Placental epithelial cell (primary cell): Measurements from ENCODE around the gene FOXRED2. TPM values are rescaled to one million over a fixed set of nuclear protein-coding genes. Genes with fewer than 3 reads are reported as not detected.

Experiments
- small RNA-seq: library from RNA; depleted of rRNA; stranded (forward); fragments of <200 nt; gene quantifications from one replicate; pipeline ENCODE3, GENCODE V24; 2012
- total RNA-seq: library from RNA; depleted of rRNA; stranded (reverse); fragments of >200 nt; gene quantifications from 2 replicates; pipeline ENCODE4 v1.2.3, GENCODE V29; 2012

FOXRED2 gene
- 5.1 and 6.7 TPM in 2 replicates for total RNA-seq

DNA sequence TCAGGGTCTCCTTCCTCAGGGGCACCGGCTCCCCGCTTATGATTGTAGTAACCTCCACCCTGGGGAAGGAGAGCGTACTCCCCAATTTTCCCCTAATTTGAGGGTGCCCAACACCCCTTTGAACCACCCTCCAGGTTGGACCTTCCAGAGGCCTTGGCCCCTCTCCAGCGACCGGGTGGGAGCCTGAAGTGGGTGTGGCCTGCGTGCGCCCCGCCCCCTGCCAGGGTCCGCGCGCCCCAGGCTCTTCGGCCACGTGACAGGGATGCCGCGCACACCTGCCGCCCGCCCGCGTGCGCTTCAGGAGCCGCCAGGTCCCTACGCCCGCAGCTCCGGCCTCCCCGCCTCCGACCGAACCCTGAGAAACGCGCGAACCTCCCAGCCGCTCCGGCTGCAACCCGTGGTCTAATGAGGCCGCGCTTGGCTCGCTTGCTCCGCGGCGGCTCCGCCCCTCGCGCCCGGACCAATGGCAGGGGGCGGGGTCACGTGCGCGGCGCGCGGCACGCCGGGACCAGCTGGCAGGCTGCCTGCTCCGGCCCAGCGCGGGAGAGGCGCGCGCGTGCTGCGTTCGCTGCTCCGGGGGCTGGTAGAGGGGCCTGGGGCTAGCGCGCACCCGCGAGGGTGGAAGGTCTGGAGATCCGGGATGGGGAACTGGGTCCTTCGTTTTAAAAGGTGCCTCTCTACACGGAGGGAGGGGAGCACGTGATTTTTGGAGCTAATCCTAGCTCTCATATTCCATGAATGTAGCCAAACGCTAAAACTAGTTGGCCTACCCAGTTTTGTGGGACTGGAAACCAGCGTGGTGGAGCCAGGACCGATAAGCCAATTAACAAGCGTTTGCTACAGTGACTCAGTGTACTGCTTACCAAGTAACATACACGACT, at the start of gene FOXRED2:
FOXRED2 (minus strand) TSS at position 404 of the 881 bp plus-strand sequence. CDS start 618 bp downstream, outside the sequence.

DNA sequence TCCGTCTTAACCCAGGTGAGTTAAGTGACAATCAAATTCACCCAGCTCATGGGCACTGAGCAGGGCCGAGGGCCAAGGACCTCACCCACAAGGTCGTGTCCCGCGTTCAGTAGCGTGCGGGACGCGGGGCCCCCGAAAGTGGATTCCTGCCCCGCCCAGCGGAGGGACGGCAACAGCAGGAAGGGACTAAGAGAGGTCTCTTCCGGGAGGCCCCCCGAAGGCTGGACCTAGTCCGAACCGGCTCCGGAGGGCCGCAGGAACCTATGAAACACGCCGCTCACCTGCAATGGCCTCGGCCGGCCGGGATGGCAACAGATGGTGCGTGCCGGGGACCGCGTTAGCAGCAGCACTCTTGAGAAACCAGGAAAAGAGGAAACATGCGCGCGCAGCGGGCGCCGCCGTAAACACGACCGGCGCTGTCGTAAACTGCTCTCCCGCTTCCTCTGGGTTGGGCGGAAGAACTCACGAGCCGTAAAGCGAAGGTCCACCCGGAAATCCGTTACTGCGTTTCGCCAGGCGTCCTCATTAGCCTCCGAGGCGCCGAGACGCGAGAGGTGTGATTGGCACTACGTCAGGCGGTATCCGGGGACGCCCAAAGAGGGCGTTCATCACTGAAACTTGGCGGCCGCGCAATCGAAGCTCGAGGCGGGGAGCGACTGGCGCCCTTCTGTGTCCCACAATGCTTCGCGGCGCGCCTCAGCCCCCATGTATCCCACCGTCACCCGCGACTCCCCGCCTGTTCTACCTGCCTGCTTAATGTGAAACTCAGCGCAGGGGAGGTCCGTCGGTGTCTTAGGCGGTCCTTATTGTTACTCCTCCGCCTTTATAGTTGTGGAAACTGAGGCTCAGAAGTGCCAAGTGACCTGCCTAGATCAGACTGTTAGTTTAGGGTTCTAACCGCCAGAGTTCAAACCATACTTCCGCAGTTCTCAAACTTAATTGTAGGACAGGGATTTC, 22.2 kb upstream of the FOXRED2 start, which contains the start of gene EIF3D:
EIF3D (minus strand) TSS at position 372 of the 957 bp plus-strand sequence. CDS start 3,045 bp downstream, outside the sequence.

DNA sequence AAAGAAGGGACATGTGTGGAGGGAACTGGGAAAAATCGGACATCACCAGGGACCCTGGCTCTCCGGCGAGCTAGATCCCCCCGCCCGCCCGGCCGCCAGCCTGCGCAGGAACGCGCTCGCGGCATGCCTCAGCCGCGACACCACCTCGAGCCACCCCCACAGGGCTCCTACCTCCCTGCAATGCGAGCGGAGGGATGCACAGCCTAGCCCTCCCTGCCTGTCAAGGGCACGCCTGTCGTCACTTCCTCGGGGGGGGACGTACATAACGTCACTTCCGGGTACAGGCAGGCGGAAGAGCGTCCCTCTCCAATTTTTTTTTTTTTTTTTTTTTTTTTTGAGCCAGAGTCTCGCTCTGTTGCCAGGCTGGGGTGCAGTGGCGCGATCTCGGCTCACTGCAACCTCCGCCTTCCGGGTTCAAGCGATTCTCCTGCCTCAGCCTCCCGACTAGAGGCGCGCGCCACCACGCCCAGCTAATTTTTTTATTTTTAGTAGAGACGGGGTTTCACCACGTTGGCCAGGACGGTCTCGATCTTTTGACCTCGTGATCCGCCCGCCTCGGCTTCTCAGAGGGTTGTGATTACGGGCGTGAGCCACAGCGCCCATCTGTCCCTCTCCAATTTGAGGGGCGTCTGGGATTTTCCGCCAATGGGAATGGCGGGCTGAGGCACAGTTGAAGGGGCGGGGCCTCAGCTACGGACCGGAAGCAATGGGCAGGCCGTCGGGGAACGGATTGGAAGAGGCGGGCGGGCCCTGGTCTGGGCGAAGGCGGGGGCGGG, 25.3 kb downstream of the FOXRED2 start, which contains the start of gene TXN2:
TXN2 (minus strand) TSS at position 248 of the 776 bp plus-strand sequence. CDS start 803 bp downstream, outside the sequence.

Small RNA genes within 50 kb of the gene (small RNA-seq; reads per million reads assigned to genes)
- gene RF00019, result not detected

Other genes with a start within 250 kb of the FOXRED2 start
- 204 and 625 TPM in 2 replicates for gene MYH9, start 119.1 kb downstream of the FOXRED2 start, total RNA-seq
- gene TXN2, start 25.4 kb downstream of the FOXRED2 start, total RNA-seq, result 24.7 and 32.0 TPM in 2 replicates
- gene EIF3D, start 22.1 kb upstream of the FOXRED2 start, total RNA-seq, result 348 and 396 TPM in 2 replicates
- gene CACNG2, start 196.7 kb upstream of the FOXRED2 start, total RNA-seq, result not detected in 2 replicates